MM.1S (cell line): Measurements from ENCODE around the gene CENPS.
"Not testable (repeated sequence)": the region's sequence is repeated elsewhere in the genome, so short reads cannot be mapped to it uniquely, and the experiment has no call there.

Source experiments
- DNase-seq: peaks from one replicate; pipeline ENCODE4 v3.0.0-alpha.2; 2015
- H2AFZ ChIP-seq: fragments of 300-600 bp; sonication (generic); 2 replicates; pipeline ENCODE4 v1.6.0; 2016; ENCODE audit warnings: antibody characterized with exemption, low read length
- H3F3A ChIP-seq: fragments of 300-600 bp; sonication (generic); 2 replicates; pipeline ENCODE4 v1.6.1; 2016; ENCODE audit warnings: mild to moderate bottlenecking, antibody characterized with exemption, low read length, moderate library complexity, mixed read lengths; ENCODE audit not compliant: insufficient read depth
- H3K27ac ChIP-seq: fragments of 300-600 bp; sonication (generic); 2 replicates; pipeline ENCODE4 v1.5.1; 2016; ENCODE audit warnings: mild to moderate bottlenecking, low read length
- H3K27me3 ChIP-seq: fragments of 300-600 bp; sonication (generic); replicated peaks from 2 replicates; pipeline ENCODE4 v1.6.0; 2016; ENCODE audit warnings: low read length; ENCODE audit not compliant: insufficient read depth
- H3K36me3 ChIP-seq: fragments of 300-600 bp; sonication (generic); replicated peaks from 2 replicates; pipeline ENCODE4 v1.6.1; 2016; ENCODE audit warnings: mild to moderate bottlenecking, low read length, mixed read lengths; ENCODE audit not compliant: insufficient read depth
- H3K4me1 ChIP-seq: fragments of 300-600 bp; sonication (generic); 2 replicates; pipeline ENCODE4 v1.6.1; 2016; ENCODE audit warnings: low read length, mixed read lengths
- H3K4me2 ChIP-seq: fragments of 300-600 bp; sonication (generic); 2 replicates; pipeline ENCODE4 v1.6.0; 2016; ENCODE audit warnings: low read depth, low read length
- H3K4me3 ChIP-seq: fragments of 300-600 bp; sonication (generic); 2 replicates; pipeline ENCODE4 v1.5.1; 2016; ENCODE audit warnings: low read length, mixed read lengths
- H3K79me2 ChIP-seq: fragments of 300-600 bp; sonication (generic); 2 replicates; pipeline ENCODE4 v1.6.1; 2016; ENCODE audit warnings: mixed run types, low read length, mixed read lengths
- H3K9ac ChIP-seq: fragments of 300-600 bp; sonication (generic); 2 replicates; pipeline ENCODE4 v1.6.1; 2016; ENCODE audit warnings: low read length, mixed read lengths
- H3K9me2 ChIP-seq: fragments of 300-600 bp; sonication (generic); replicated peaks from 2 replicates; pipeline ENCODE4 v1.6.1; 2016; ENCODE audit warnings: mild to moderate bottlenecking, low read length, mixed read lengths; ENCODE audit not compliant: insufficient read depth
- H3K9me3 ChIP-seq: fragments of 300-600 bp; sonication (generic); replicated peaks from 2 replicates; pipeline ENCODE4 v1.6.1; 2016; ENCODE audit warnings: mild to moderate bottlenecking, low read length, mixed read lengths; ENCODE audit not compliant: insufficient read depth
- H4K20me1 ChIP-seq: fragments of 300-600 bp; sonication (generic); 2 replicates; pipeline ENCODE4 v1.6.1; 2016; ENCODE audit warnings: mild to moderate bottlenecking, low read length, moderate library complexity, mixed read lengths; ENCODE audit not compliant: insufficient read depth
- CTCF ChIP-seq: fragments of 300-600 bp; sonication (generic); IDR thresholded peaks from 2 replicates; pipeline ENCODE4 v1.5.1; 2016; ENCODE audit warnings: antibody characterized with exemption, low read length, mixed read lengths
- EZH2 ChIP-seq: fragments of 300-600 bp; sonication (generic); optimal IDR thresholded peaks from 2 replicates; pipeline ENCODE3; 2017; ENCODE audit warnings: low read depth, mild to moderate bottlenecking, antibody characterized with exemption, low read length, mixed read lengths
- EZH2phosphoT487 ChIP-seq: fragments of 300-600 bp; sonication (generic); IDR thresholded peaks from 2 replicates; pipeline ENCODE4 v1.6.1; 2018; ENCODE audit warnings: antibody characterized with exemption, low read length

CENPS gene

GRCh38 chr1:10456661-10457060 lies 26.4 kb downstream of the CENPS start:
- H2AFZ ChIP-seq = peak overlapping the region; percentile 3; the same call in 1 of the 2 replicates
- peak overlapping the region; percentile 48; the same call in 1 of the 2 replicates for H3K27ac ChIP-seq
- H3K9me3 ChIP-seq = no peaks in the 10 kb centered on the region
- DNase-seq = peak; percentile 55
- TF ChIP-seq EZH2 (no peak), CTCF (no peak), EZH2phosphoT487 (no peak)
- peaks cover 19% of the 10 kb centered on the region for H3F3A ChIP-seq
- no peaks in the 10 kb centered on the region for H4K20me1 ChIP-seq
- no peaks in the 10 kb centered on the region for H3K79me2 ChIP-seq
- no peaks in the 10 kb centered on the region for H3K9me2 ChIP-seq
- peak overlapping the region; percentile 36 for H3K4me3 ChIP-seq
- peak overlapping the region; percentile 49 for H3K4me2 ChIP-seq
- H3K36me3 ChIP-seq = no peaks in the 10 kb centered on the region
- peaks cover 12% of the 10 kb centered on the region for H3K4me1 ChIP-seq
- H3K9ac ChIP-seq = peak overlapping the region; percentile 6; the same call in 1 of the 2 replicates
- no peaks in the 10 kb centered on the region for H3K27me3 ChIP-seq

GRCh38 chr1:10457462-10457861 lies 27.2 kb downstream of the CENPS start:
- H3K27ac ChIP-seq = peak overlapping the region; percentile 48; the same call in 1 of the 2 replicates
- H3K4me2 ChIP-seq = peak overlapping the region; percentile 49; the same call in 1 of the 2 replicates
- H3K79me2 ChIP-seq = not testable (repeated sequence)

GRCh38 chr1:10457875-10458274 lies 27.6 kb downstream of the CENPS start:
- no peak for DNase-seq
- peak overlapping the region; percentile 48; the same call in 1 of the 2 replicates for H3K27ac ChIP-seq
- no peaks in the 10 kb centered on the region for H3K9me2 ChIP-seq

More at GRCh38 chr1:10457462-10457861, 27.2 kb downstream of the CENPS start:
- Histone ChIP-seq H3K4me1 (peaks cover 12% of the 10 kb centered on the region), H3F3A (peaks cover 19% of the 10 kb centered on the region), H3K4me3 (peak overlapping the region; percentile 36; the same call in 1 of the 2 replicates), H2AFZ (peak overlapping the region; percentile 35; the same call in 1 of the 2 replicates)
- not testable (repeated sequence) for H3K36me3 ChIP-seq, H3K9me2 ChIP-seq, H3K27me3 ChIP-seq, H3K9me3 ChIP-seq, H4K20me1 ChIP-seq, H3K9ac ChIP-seq
- DNase-seq = peak; percentile 76

More at GRCh38 chr1:10457875-10458274, 27.6 kb downstream of the CENPS start:
- no peak overlapping the region for H3K9ac ChIP-seq
- no peaks in the 10 kb centered on the region for H3K9me3 ChIP-seq
- H3K27me3 ChIP-seq = no peaks in the 10 kb centered on the region
- no peak overlapping the region for H3K4me3 ChIP-seq
- no peaks in the 10 kb centered on the region for H4K20me1 ChIP-seq
- H3K4me2 ChIP-seq = peak overlapping the region; percentile 49; the same call in 1 of the 2 replicates
- H3K79me2 ChIP-seq = no peaks in the 10 kb centered on the region
- peak overlapping the region; percentile 35; the same call in 1 of the 2 replicates for H2AFZ ChIP-seq
- peaks cover 19% of the 10 kb centered on the region for H3F3A ChIP-seq
- H3K36me3 ChIP-seq = no peaks in the 10 kb centered on the region
- peaks cover 12% of the 10 kb centered on the region for H3K4me1 ChIP-seq
- no peak for TF ChIP-seq CTCF
- TF ChIP-seq EZH2 = no peak
- no peak for TF ChIP-seq EZH2phosphoT487
